PC-3 (cell line): Measurements from ENCODE around the gene KRI1. TPM values are rescaled to one million over a fixed set of nuclear protein-coding genes. Genes with fewer than 3 reads are reported as not detected.

Experiments
- ATAC-seq: fragments of 200-7000 bp; cut with Tn5 transposase; 2 replicates; pipeline ENCODE4 v1.9.1; 2020; ENCODE audit warnings: mild to moderate bottlenecking, moderate library complexity
- BruUV-seq: library from RNA; stranded (reverse); fragments of 400-500 nt; replicated peaks from 2 replicates; lab custom pipeline; 2021; lab: Mats Ljungman, UMichigan
- CTCF ChIA-PET: fragments of 300-600 bp; sonication (Branson Sonifier 250); formaldehyde crosslinking; loops from one replicate; lab custom pipeline; 2022; ENCODE audit warnings: antibody characterized with exemption; lab: Charles Lee
- POLR2A ChIA-PET: fragments of 300-600 bp; sonication (Branson Sonifier 250); formaldehyde crosslinking; loops from one replicate; lab custom pipeline; 2022; ENCODE audit warnings: antibody characterized with exemption; ENCODE audit not compliant: unreplicated experiment; lab: Charles Lee
- DNase-seq: peaks from one replicate; pipeline ENCODE4 v3.0.0-alpha.2; 2015
- H2AFZ ChIP-seq: fragments of 300-600 bp; sonication (generic); 2 replicates; pipeline ENCODE4 v1.6.0; 2016; ENCODE audit warnings: antibody characterized with exemption, low read length
- H3F3A ChIP-seq: fragments of 300-600 bp; sonication (generic); one replicate; pipeline ENCODE4 v1.6.0; 2017; ENCODE audit warnings: antibody characterized with exemption, low read length, control low read depth, mild to moderate bottlenecking; ENCODE audit not compliant: unreplicated experiment
- H3K27ac ChIP-seq: fragments of 300-600 bp; sonication (generic); 2 replicates; pipeline ENCODE4 v1.5.1; 2016; ENCODE audit warnings: mild to moderate bottlenecking, low read length
- H3K27me3 ChIP-seq: fragments of 300-600 bp; sonication (generic); 2 replicates; pipeline ENCODE4 v1.6.1; 2016; ENCODE audit warnings: low read length, mixed read lengths
- H3K36me3 ChIP-seq: fragments of 300-600 bp; sonication (generic); 2 replicates; pipeline ENCODE4 v1.6.1; 2016; ENCODE audit warnings: low read depth, mixed run types, low read length, mixed read lengths
- H3K4me1 ChIP-seq: fragments of 300-600 bp; sonication (generic); 2 replicates; pipeline ENCODE4 v1.5.1; 2016; ENCODE audit warnings: low read length; ENCODE audit not compliant: insufficient read depth
- H3K4me2 ChIP-seq: fragments of 300-600 bp; sonication (generic); 2 replicates; pipeline ENCODE4 v1.6.0; 2016; ENCODE audit warnings: low read length
- H3K4me3 ChIP-seq: fragments of 300-600 bp; sonication (generic); 2 replicates; pipeline ENCODE4 v1.5.1; 2016; ENCODE audit warnings: mild to moderate bottlenecking, low read length, mixed read lengths
- H3K79me2 ChIP-seq: fragments of 300-600 bp; sonication (generic); 2 replicates; pipeline ENCODE4 v1.6.1; 2017; ENCODE audit warnings: low read length, mixed read lengths
- H3K9ac ChIP-seq: fragments of 300-600 bp; sonication (generic); 2 replicates; pipeline ENCODE4 v1.6.0; 2016; ENCODE audit warnings: mild to moderate bottlenecking, low read length
- H3K9me2 ChIP-seq: fragments of 300-600 bp; sonication (generic); replicated peaks from 2 replicates; pipeline ENCODE4 v1.6.1; 2016; ENCODE audit warnings: mixed run types, low read length, mixed read lengths
- H3K9me3 ChIP-seq: fragments of 300-600 bp; sonication (generic); 2 replicates; pipeline ENCODE4 v1.6.1; 2016; ENCODE audit warnings: low read length, mixed read lengths
- H4K20me1 ChIP-seq: fragments of 300-600 bp; sonication (generic); 2 replicates; pipeline ENCODE4 v1.6.1; 2016; ENCODE audit warnings: low read length, mixed read lengths
- CTCF ChIP-seq: fragments of 300-600 bp; sonication (generic); conservative IDR thresholded peaks from 2 replicates; pipeline ENCODE4 v1.5.1; 2017; ENCODE audit warnings: antibody characterized with exemption, low read depth, mild to moderate bottlenecking, low read length
- EZH2 ChIP-seq: fragments of 300-600 bp; sonication (generic); IDR thresholded peaks from one replicate; pipeline ENCODE4 v1.6.1; 2017; ENCODE audit warnings: antibody characterized with exemption, mild to moderate bottlenecking, low read length; ENCODE audit not compliant: unreplicated experiment
- EZH2phosphoT487 ChIP-seq: fragments of 300-600 bp; sonication (generic); IDR thresholded peaks from 2 replicates; pipeline ENCODE4 v1.6.1; 2018; ENCODE audit warnings: mild to moderate bottlenecking, antibody characterized with exemption, low read length, borderline replicate concordance
- intact Hi-C: fragments of 100-400 bp; cut with micrococcal nuclease; formaldehyde crosslinking; loops from 2 replicates; pipeline ENCODE4 v1.9.0; 2023
- total RNA-seq: library from RNA; depleted of rRNA; stranded (reverse); fragments of >200 nt; gene quantifications from 2 replicates; pipeline ENCODE4 v1.2.3, GENCODE V29; 2014

The KRI1 gene
- total RNA-seq, 1 experiment from 2014 or later, result 72.6 TPM

DNA sequence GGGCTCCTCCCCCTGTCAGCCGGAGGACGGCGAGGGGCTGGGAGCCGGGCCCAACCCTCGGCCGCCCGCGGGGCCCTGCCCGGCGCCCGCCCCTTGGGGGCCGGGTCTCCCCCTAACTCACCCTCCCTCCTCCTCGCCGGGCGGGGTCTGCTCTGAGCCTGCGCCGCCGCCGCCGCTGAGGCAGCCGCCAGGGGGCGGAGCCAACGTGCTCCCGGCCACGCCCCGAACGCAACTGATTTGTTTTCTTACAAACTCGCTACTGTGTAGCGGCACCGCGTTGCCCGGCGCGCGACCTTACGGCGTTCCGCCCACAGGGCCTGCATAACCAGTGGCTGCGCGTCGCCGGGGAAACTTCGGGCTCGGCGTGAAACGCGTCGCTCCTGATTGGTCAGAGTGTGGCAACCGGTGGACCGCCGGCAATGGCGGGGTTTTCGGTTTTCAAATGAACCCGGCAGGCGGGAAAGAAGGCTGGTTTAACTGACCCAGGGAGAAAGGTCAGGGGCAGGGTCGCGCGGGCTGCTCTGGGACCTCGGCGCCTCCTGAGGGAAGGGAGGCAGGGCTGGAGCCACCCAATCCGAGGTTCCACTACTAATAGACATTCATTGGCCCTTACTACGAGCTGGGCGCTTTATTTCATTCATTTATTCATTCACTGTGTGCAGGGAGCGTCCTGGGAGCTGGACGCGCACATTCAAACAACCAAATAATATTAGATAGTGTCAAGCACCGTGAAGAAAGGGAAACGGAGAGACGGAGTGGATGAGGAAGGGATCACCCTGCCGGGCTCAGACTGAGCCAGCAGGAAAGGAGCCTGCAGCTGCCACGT, 3.2 kb upstream of the KRI1 start, which contains the start of gene CDKN2D:
Gene CDKN2D (minus strand): TSS at position 154 of the 826 bp plus-strand sequence. CDS start 326 bp downstream, outside the sequence.
- DNase-seq, result peak; percentile 100

GRCh38 chr19:10568062-10568825, 2.4 kb upstream of the KRI1 start:
- intact Hi-C loops, result loop anchor here (1.0 kb wide), 1 partner anchor 27 kb away; no protein-coding TSS in a partner anchor
- ChIA-PET CTCF (interaction anchor here (0.6 kb wide), 1 partner anchor 24 kb away, joined by 3 read pairs; no protein-coding TSS in a partner anchor), POLR2A (no interaction called here)
- Histone ChIP-seq H3K4me1 (peaks cover 32% of the 10 kb centered on the region), H3K4me2 (peak overlapping the region; percentile 87), H3K9me3 (no peaks in the 10 kb centered on the region), H4K20me1 (no peaks in the 10 kb centered on the region), H2AFZ (peak overlapping the region; percentile 63; the same call in 1 of the 2 replicates), H3K79me2 (peaks cover 29% of the 10 kb centered on the region), H3K9ac (peak overlapping the region; percentile 27), H3K27me3 (no peaks in the 10 kb centered on the region), H3K36me3 (no peaks in the 10 kb centered on the region), H3F3A (no peaks in the 10 kb centered on the region), H3K9me2 (no peaks in the 10 kb centered on the region), H3K27ac (no peak overlapping the region), H3K4me3 (peak overlapping the region; percentile 72)
- TF ChIP-seq EZH2 (no peak), EZH2phosphoT487 (no peak), CTCF (no peak)
- ATAC-seq (peak; percentile 31), DNase-seq (peak; percentile 50)
- no TSS peak for BruUV-seq

More for the DNA sequence above, 3.2 kb upstream of the KRI1 start, which contains the start of gene CDKN2D:
- Histone ChIP-seq H4K20me1 (no peaks in the 10 kb centered on the region), H3K9ac (peak within 1 kb of the TSS; percentile 94), H3K4me1 (peaks cover 32% of the 10 kb centered on the region), H3F3A (no peaks in the 10 kb centered on the region), H3K4me3 (peak within 1 kb of the TSS; percentile 72), H3K9me2 (no peaks in the 10 kb centered on the region), H3K79me2 (peaks cover 29% of the 10 kb centered on the region), H3K27ac (peak within 1 kb of the TSS; percentile 84), H2AFZ (peak within 1 kb of the TSS; percentile 89), H3K4me2 (peak within 1 kb of the TSS; percentile 87), H3K9me3 (no peaks in the 10 kb centered on the region), H3K27me3 (no peaks in the 10 kb centered on the region), H3K36me3 (no peaks in the 10 kb centered on the region)
- CTCF ChIA-PET, result no interaction called here
- intact Hi-C loops, result loop anchor here (1.0 kb wide), 1 partner anchor 28 kb away; no protein-coding TSS in a partner anchor
- TSS peak; percentile 92 for BruUV-seq
- ATAC-seq, result peak; percentile 87
- TF ChIP-seq EZH2 (no peak), CTCF (no peak), EZH2phosphoT487 (no peak)
- POLR2A ChIA-PET, result interaction anchor here (0.6 kb wide), 1 partner anchor 26 kb away, joined by 3 read pairs; no protein-coding TSS in a partner anchor
